H1 (cell line): ENCODE measurements around the gene ENTPD8. TPM values are rescaled to one million over a fixed set of nuclear protein-coding genes. Genes with fewer than 3 reads are reported as not detected.
"Not testable (repeated sequence)": the region's sequence is repeated elsewhere in the genome, so short reads cannot be mapped to it uniquely, and the experiment has no call there.

Experiments used
- CTCF ChIA-PET: fragments of 300-600 bp; sonication (Branson Sonifier 250); formaldehyde crosslinking; loops from one replicate; lab custom pipeline; 2021; ENCODE audit not compliant: partially characterized antibody; lab: Charles Lee
- POLR2A ChIA-PET: fragments of 300-600 bp; sonication (Branson Sonifier 250); formaldehyde crosslinking; loops from one replicate; lab custom pipeline; 2021; ENCODE audit warnings: inconsistent platforms; ENCODE audit not compliant: partially characterized antibody; lab: Charles Lee
- DNase-seq, 2 experiments: peaks; one replicate each; pipeline versions ENCODE4 v3.0.0 to v3.0.0-alpha.2; 2010 to 2022; ENCODE audit warnings: low spot score in 2 of 2, low read depth in 1 of 2, mixed read lengths in 1 of 2
- FAIRE-seq: peaks from 2 replicates; lab custom pipeline; 2011; peaks lifted over from hg19 to GRCh38; lab: Jason Lieb, UNC
- H2AFZ ChIP-seq: 2 replicates; pipeline ENCODE4 v1.8.1; 2012; ENCODE audit warnings: low read length, inconsistent platforms
- H2AK5ac ChIP-seq: 2 replicates; pipeline ENCODE4 v1.6.1; 2013; ENCODE audit warnings: low read depth, low read length
- H2BK120ac ChIP-seq: replicated peaks from 2 replicates; pipeline ENCODE3; 2013; ENCODE audit warnings: low read depth, low read length, inconsistent platforms
- H2BK12ac ChIP-seq: 2 replicates; pipeline ENCODE4 v1.6.1; 2013; ENCODE audit warnings: low read depth, low read length
- H2BK15ac ChIP-seq: 2 replicates; pipeline ENCODE4 v1.6.1; 2013; ENCODE audit warnings: low read length
- H2BK20ac ChIP-seq: 2 replicates; pipeline ENCODE4 v1.6.1; 2013; ENCODE audit warnings: low read length
- H2BK5ac ChIP-seq: 2 replicates; pipeline ENCODE4 v1.6.1; 2013; ENCODE audit warnings: low read depth, low read length
- H3K14ac ChIP-seq: 2 replicates; pipeline ENCODE4 v1.6.1; 2013; ENCODE audit warnings: inconsistent platforms; ENCODE audit not compliant: insufficient read length
- H3K18ac ChIP-seq: 2 replicates; pipeline ENCODE4 v1.6.1; 2013; ENCODE audit warnings: low read length; ENCODE audit errors: extremely low read depth
- H3K23ac ChIP-seq: 2 replicates; pipeline ENCODE4 v1.6.1; 2013; ENCODE audit warnings: inconsistent platforms; ENCODE audit not compliant: insufficient read length
- H3K23me2 ChIP-seq: 2 replicates; pipeline ENCODE4 v1.6.1; 2013; ENCODE audit warnings: low read depth, low read length
- H3K27ac ChIP-seq: 2 replicates; pipeline ENCODE4 v1.6.1; 2011; ENCODE audit warnings: low read depth, low read length, inconsistent platforms
- H3K27me3 ChIP-seq, 4 experiments: replicated peaks in 1 of 4; 1 replicate in 1 of 4; 2 replicates in 3 of 4; pipeline versions ENCODE4 v1.6.1 to v1.8.1; 2011 to 2013; ENCODE audit warnings: low read length in 3 of 4, mild to moderate bottlenecking in 3 of 4, inconsistent platforms in 2 of 4, mixed read lengths in 2 of 4, moderate library complexity in 1 of 4; ENCODE audit not compliant: control insufficient read depth in 3 of 4, insufficient read depth in 3 of 4; ENCODE audit errors: extremely low read depth in 1 of 4
- H3K36me3 ChIP-seq, 4 experiments: 2 replicates each; pipeline versions ENCODE4 v1.6.1 to v1.8.1; 2011 to 2013; ENCODE audit warnings: mild to moderate bottlenecking in 4 of 4, low read length in 3 of 4, moderate library complexity in 2 of 4, control low read depth in 1 of 4, inconsistent platforms in 1 of 4; ENCODE audit not compliant: insufficient read depth in 4 of 4, control insufficient read depth in 2 of 4
- H3K4ac ChIP-seq: replicated peaks from 2 replicates; pipeline ENCODE3; 2013; ENCODE audit warnings: low read length, low read depth, mixed read lengths, inconsistent platforms; ENCODE audit not compliant: insufficient read length
- H3K4me1 ChIP-seq, 4 experiments: replicated peaks in 1 of 4; 1 replicate in 1 of 4; 2 replicates in 3 of 4; pipeline versions ENCODE4 v1.6.1 to v1.8.1; 2011 to 2013; ENCODE audit warnings: low read length in 3 of 4, inconsistent platforms in 2 of 4, mixed read lengths in 1 of 4; ENCODE audit not compliant: insufficient read depth in 4 of 4, control insufficient read depth in 3 of 4
- H3K4me2 ChIP-seq, 2 experiments: 2 replicates each; pipeline versions ENCODE4 v1.6.1 to v1.8.1; 2011 to 2013; ENCODE audit warnings: low read depth in 2 of 2, low read length in 2 of 2, control low read depth in 1 of 2, inconsistent platforms in 1 of 2, mild to moderate bottlenecking in 1 of 2; ENCODE audit not compliant: insufficient read depth in 1 of 2
- H3K4me3 ChIP-seq, 4 experiments: fragments of 200-600, 300-600 bp in 1 of 4; sonication (generic), shearing (Covaris generic), sonication (Bioruptor Twin) in 1 of 4; 2 replicates each; pipeline versions ENCODE4 v1.5.1 to v1.8.1; 2011 to 2016; ENCODE audit warnings: low read length in 4 of 4, low read depth in 3 of 4, control low read depth in 2 of 4, inconsistent platforms in 2 of 4, mild to moderate bottlenecking in 2 of 4, mixed read lengths in 1 of 4, moderate library complexity in 1 of 4; ENCODE audit not compliant: insufficient read depth in 2 of 4; ENCODE audit errors: extremely low read depth in 1 of 4
- H3K56ac ChIP-seq: replicated peaks from 2 replicates; pipeline ENCODE3; 2013; ENCODE audit warnings: low read depth, mild to moderate bottlenecking, mixed read lengths, low read length, inconsistent platforms; ENCODE audit not compliant: insufficient read length
- H3K79me1 ChIP-seq: 2 replicates; pipeline ENCODE4 v1.6.1; 2013; ENCODE audit warnings: low read depth, low read length, control low read depth
- H3K79me2 ChIP-seq, 2 experiments: 2 replicates each; pipeline versions ENCODE4 v1.6.1 to v1.8.1; 2012 to 2013; ENCODE audit warnings: low read length in 2 of 2, mild to moderate bottlenecking in 2 of 2, inconsistent platforms in 1 of 2; ENCODE audit not compliant: insufficient read depth in 2 of 2, control insufficient read depth in 1 of 2
- H3K9ac ChIP-seq, 4 experiments: replicated peaks in 1 of 4; 1 replicate in 1 of 4; 2 replicates in 3 of 4; pipeline versions ENCODE4 v1.6.1 to v1.8.1; 2011 to 2013; ENCODE audit warnings: low read depth in 3 of 4, low read length in 3 of 4, control low read depth in 2 of 4, mild to moderate bottlenecking in 2 of 4, moderate library complexity in 2 of 4, inconsistent platforms in 1 of 4; ENCODE audit errors: extremely low read depth in 1 of 4
- H3K9me3 ChIP-seq, 2 experiments: 2 replicates each; pipeline versions ENCODE4 v1.6.1 to v1.8.1; 2012 to 2013; ENCODE audit warnings: mild to moderate bottlenecking in 2 of 2, moderate library complexity in 2 of 2, control low read depth in 1 of 2, inconsistent platforms in 1 of 2, low read depth in 1 of 2, low read length in 1 of 2, mixed read lengths in 1 of 2; ENCODE audit not compliant: insufficient read depth in 2 of 2
- H4K20me1 ChIP-seq, 2 experiments: replicated peaks in 1 of 2; 2 replicates each; pipeline versions ENCODE3 to v1.8.1; 2011 to 2013; ENCODE audit warnings: inconsistent platforms in 2 of 2, low read length in 2 of 2, mild to moderate bottlenecking in 1 of 2; ENCODE audit not compliant: insufficient read depth in 2 of 2, control insufficient read depth in 1 of 2
- H4K5ac ChIP-seq: 2 replicates; pipeline ENCODE4 v1.6.1; 2013; ENCODE audit warnings: low read length, low read depth, mixed read lengths, inconsistent platforms; ENCODE audit not compliant: insufficient read length
- H4K8ac ChIP-seq: 2 replicates; pipeline ENCODE4 v1.8.0; 2013; ENCODE audit warnings: mild to moderate bottlenecking, moderate library complexity, low read length, inconsistent platforms; ENCODE audit not compliant: insufficient read depth; ENCODE audit errors: extremely low read depth
- H4K91ac ChIP-seq: replicated peaks from 2 replicates; pipeline ENCODE3; 2013; ENCODE audit warnings: low read length, mixed read lengths, inconsistent platforms; ENCODE audit not compliant: insufficient read length
- WGBS, 2 experiments: shearing (Covaris generic) in 1 of 2; methylation state at CpG; one replicate each; pipeline versions ENCODE4 v1.1.6 to v1.1.7; 2013 to 2015; ENCODE audit warnings: low lambda C conversion rate in 2 of 2, mixed read lengths in 2 of 2, inconsistent platforms in 1 of 2, low coverage in 1 of 2, missing lambda C conversion rate in 1 of 2; ENCODE audit not compliant: insufficient replicate concordance in 2 of 2, insufficient coverage in 1 of 2, insufficient read length in 1 of 2; ENCODE audit errors: extremely low coverage in 1 of 2, missing lambda C conversion rate in 1 of 2; 5-methylcytosine and 5-hydroxymethylcytosine counted together
- polyA plus RNA-seq, 7 experiments: library from polyadenylated mRNA; depleted of rRNA in 3 of 7; stranded (reverse) in 5 of 7; unstranded in 2 of 7; fragments of >200 nt in 5 of 7; fragments of 200-250 nt in 2 of 7; gene quantifications; 1 replicate in 5 of 7; 2 replicates in 1 of 7; 4 replicates in 1 of 7; pipeline versions ENCODE4 v1.2.1 to v1.2.3, GENCODE V29; 2011 to 2013; ENCODE audit warnings: missing spikeins in 2 of 7, mixed read lengths in 2 of 7
- total RNA-seq: library from RNA; stranded (reverse); fragmentation: NEBNext Ultra II Directional; extraction: Animal tissue kit (Norgen Biotek cat#: 25700); gene quantifications from 2 replicates; pipeline ENCODE4 v1.2.1, GENCODE V29; 2021

The ENTPD8 gene
- total and polyA plus RNA-seq, 2 of the 8 experiments (the other 6 are each of a cell fraction or from before 2014, with no cell fraction given), result 0.48 to 0.51 TPM

DNA sequence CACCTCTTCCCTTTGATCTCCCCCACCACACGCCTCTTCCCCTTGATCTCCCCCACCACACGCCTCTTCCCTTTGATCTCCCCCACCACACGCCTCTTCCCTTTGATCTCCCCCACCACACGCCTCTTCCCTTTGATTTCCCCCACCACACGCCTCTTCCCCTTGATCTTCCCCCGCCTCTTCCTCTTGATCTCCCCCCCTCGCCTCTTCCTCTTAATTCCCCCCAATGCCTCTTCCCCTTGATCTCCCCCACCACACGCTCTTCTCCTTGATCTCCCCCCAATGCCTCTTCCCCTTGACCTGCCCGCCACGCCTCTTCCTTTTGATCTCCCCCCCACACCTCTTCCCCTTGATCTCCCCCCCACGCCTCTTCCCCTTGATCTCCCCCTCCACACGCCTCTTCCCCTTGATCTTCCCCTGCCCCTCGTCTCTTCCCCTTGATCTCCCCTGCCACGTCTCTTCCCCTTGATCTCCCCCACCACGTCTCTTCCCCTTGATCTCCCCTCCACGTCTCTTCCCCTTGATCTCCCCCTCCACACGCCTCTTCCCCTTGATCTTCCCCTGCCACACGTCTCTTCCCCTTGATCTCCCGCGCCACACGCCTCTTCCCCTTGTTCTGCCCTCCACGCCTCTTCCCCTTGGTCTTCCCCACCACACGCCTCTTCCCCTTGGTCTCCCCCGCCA is 9.5 kb upstream of the ENTPD8 start:
- POLR2A ChIA-PET, result interaction anchor here (0.6 kb wide), 1 partner anchor 9 kb away, joined by 3 read pairs; the partner anchor contains the start of gene ENTPD8
- H3K79me2 ChIP-seq, H3K4me3 ChIP-seq, H3K18ac ChIP-seq, H2AK5ac ChIP-seq, H4K5ac ChIP-seq, H3K14ac ChIP-seq, H3K27me3 ChIP-seq, H3K27ac ChIP-seq, H2AFZ ChIP-seq, H2BK12ac ChIP-seq, H3K56ac ChIP-seq, H3K9me3 ChIP-seq, CTCF ChIA-PET, H3K9ac ChIP-seq, H3K23me2 ChIP-seq, H3K4ac ChIP-seq, H2BK120ac ChIP-seq, H2BK5ac ChIP-seq, H4K20me1 ChIP-seq, H2BK20ac ChIP-seq, H2BK15ac ChIP-seq, H3K79me1 ChIP-seq, FAIRE-seq, H3K4me2 ChIP-seq, H4K91ac ChIP-seq, H4K8ac ChIP-seq, DNase-seq, H3K23ac ChIP-seq: not testable (repeated sequence)
- Histone ChIP-seq H3K4me1 (peaks cover 0 to 15% (median 13%) of the 10 kb centered on the region in 4 experiments; a peak in 5 of 7 replicates), H3K36me3 (peaks cover under 1 to 13% (median 4%) of the 10 kb centered on the region in 4 experiments; a peak in 4 of 8 replicates)
- WGBS, 2 experiments, result no CpG with 5 or more reads among the region's 24 CpGs
